Stimulated activated CD8-positive, alpha-beta memory T cell treated with anti-CD3 and anti-CD28 coated beads, Interleukin-7, amount 100 ng/mL, for 1 hour (primary cell): ENCODE measurements around the gene FAM177A1.

Experiments
- DNase-seq, 2 donors: peaks; one replicate each; pipeline ENCODE4 v3.0.0-alpha.2; 2020; ENCODE audit warnings: low read depth in 2 of 2

FAM177A1 gene

GRCh38 chr14:35123388-35123703, 77.3 kb downstream of the FAM177A1 start:
- no peak for DNase-seq

- no peak for DNase-seq
Observed at GRCh38 chr14:35124127-35124526, 78.1 kb downstream of the FAM177A1 start.
